GM21737 (cell line): ENCODE results near the gene RASSF1.
A peak's percentile ranks its signal among the peaks of the same experiment; 100 is the strongest.

ENCODE experiments used
- ATAC-seq: cut with Tn5 transposase; IDR thresholded peaks from one replicate; pipeline ENCODE4 v1.9.1; 2021; ENCODE audit warnings: mild to moderate bottlenecking, moderate library complexity; ENCODE audit not compliant: unreplicated experiment

Gene RASSF1

DNA sequence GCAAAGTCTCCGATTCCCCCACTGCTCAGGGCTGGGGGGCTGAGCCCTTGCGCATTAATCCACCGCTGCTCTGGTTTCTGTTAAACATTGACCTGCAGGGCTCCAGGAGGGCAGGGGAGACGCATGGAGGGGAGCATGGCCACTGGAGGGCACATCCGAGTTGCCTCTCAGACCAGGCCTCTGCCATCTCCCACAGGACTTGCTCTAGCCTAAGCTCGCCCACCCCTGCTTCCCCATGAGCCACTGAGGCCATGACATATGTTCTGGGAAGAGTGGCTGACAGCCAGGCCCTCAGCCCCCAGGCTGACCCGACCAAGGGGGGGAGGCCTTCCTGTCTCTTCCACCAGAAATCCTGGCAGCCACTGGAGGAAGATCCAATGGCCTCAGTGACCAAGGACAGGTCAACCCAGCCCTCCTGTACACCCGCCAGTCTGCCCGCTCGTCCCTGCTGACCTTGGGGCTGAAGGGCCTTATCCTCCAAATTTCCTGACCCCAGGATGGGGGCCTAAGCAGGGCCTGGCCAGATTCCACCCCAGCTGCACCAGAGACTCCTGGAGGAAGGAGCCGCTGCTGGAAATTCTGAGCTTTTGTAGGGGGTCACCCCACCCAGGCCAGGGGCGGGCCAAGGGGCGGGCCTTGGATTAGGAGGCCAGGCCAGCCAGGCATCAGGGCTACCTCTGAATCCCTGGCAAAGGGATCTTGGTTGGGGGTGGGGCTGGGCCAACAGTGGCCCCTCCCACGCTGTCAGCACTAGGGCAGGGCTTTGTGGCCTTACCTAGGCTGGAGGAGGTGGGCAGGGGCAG lies 37.4 kb downstream of the RASSF1 start, which contains the start of gene HYAL1:
Gene HYAL1 (minus strand): TSS at position 562 of the 803 bp plus-strand sequence. CDS start 618 bp downstream, outside the sequence.
- ATAC-seq: no peak

DNA sequence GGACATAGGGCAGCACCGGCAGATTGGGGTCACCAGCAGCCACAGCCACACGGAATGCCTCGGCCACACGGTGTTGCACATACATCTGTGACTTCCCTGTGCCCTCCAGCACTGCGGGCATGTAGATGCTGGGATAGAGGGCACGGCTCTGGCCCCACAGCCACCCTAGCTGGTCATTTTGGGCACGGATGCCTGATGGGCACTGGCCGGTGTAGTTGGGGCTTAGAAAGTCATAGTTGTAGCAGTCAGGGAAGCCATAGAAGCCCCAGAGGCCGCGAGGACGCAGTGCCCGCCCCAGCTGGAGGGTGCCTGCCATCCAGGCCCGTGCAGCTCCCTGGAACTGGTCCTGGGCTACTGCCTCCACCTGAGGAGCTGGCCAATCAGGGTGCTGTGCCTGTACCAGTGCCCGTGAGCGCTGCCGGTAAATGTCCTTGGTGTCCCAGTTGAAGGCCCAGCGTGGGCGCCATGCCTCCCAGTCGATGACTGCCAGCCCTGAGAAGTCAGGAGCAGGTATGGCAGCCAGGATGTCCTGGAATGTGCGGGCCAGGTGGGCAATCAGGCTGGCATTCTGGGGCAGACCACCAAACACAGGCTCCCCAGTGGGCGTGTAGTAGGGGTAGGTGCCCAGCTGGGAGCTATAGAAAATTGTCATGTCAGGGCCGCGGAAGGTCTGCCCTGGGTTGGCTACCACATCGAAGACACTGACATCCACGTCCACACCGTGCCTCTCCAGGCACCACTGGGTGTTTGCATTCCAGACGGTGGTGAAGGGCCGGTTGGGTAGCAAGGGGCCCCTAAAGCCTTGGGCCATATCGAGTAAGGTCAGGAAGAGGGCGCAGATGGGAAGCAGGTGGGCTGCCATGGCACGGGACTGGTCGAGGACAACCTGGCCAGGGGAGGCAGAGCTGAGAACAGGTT lies 38.3 kb downstream of the RASSF1 start:
- ATAC-seq: no peak

DNA sequence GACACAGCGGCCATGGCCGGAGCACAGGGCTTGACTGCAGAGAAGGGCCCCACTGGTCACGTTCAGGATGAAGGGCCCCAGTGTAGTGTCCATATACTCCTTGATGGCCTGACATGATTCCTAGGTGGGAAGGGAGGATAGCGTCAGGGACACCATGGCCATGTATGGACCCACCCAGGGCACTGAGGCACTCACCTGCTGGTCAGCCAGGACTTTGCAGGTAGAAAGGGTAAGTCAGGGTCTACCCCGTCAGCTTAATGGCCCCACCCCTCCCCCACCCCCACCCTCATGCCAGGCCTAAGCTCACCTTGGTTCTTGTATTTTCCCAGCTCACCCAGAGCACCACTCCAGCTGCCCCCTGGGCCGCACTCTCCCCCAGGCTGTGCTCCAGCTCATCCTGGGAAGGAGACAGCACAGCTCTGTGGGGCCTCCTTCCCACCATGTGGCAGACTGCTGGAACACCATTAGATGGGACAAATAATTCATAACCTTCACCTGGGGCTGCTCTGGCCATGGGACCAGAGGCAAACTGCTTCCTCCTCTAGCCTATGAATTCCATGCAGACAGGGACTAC lies 39.9 kb downstream of the RASSF1 start:
- ATAC-seq: no peak

DNA sequence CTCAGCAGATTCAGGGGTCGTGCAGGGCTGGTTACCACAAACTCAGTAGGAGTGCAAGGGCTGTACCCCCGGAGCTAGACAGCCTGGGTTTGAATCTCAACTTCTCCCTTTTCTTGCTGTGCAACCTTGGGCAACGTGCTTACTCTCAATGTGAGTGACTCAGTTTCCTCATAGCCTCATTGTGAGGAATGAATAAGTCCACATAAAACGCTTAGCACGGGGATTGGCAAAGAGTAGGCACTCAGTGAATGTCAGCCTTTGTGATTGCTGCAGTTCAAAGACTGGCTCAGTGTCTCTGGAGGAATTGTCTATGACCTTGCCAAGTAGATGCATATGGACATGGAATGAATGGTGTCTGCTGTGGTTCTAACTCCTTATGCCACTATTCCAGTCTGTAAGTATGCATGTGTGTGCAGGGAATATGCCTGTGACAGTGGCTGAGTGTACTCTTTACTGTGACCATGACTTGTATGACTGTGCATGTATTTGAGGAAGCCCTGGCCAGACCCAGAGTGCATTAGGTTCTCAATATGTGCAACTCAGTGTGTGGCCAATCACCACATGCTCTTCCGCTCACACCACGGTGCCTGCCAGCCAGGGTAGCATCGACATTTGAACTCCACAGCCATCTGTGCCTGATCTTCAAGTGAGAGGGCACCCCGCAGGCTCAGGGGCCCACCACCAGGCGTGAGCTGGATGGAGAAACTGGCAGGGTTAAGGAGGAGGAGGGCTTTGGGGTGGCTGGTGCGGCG lies 40.5 kb downstream of the RASSF1 start:
- ATAC-seq: no peak

DNA sequence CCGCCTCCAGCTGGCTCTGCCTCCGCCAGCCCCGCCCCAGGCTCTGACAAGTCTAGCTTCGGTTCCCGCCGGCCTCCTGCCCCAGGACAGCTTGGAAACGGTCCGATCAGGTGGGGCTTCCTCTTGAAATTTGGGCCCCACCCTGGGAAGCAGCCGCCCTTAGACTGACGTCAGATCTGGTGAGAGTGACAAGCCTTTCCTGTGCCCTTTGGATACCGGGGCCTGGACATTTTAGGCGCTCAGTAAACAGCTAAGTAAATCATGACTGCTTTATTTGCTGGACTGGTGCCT lies 41.1 kb downstream of the RASSF1 start:
- ATAC-seq: no peak

DNA sequence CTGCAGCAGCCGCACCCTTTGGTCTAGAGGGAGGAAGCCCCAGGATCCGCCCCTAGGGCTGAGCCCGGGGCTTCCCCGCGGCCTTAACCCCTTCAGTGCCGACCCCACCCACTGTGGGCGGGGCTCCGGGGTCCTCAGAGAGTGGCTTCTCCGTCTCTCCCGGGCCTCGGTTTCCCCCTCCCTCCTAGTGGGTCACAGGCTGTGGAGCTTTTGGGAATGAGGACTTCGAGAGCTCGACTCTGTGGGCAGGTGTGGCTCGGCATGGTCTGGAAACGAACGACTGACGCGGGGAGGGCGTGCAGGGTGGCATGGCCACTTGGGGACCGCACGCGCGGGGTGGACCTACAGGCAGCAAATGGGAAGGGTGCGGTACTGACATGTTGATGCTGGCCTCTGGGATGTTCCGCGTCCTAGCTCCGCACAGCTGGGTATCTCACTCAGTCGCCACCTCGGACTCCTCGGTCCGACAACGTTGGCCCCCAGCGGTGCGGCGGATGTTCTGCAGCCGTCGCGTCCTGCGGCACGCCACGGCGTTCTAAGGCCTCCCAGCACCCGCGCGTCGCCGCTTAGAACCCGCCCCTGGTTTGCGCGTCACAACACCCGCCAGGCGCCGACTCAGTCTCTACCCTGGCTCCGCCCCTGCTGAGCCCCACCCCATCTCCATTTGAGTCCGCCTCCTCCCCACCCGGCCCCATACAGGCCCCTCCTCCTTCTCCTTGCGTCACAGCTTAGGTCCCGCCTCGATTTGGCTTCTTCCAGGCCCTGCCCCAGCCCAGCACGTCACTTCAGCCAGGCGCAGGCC lies 41.6 kb downstream of the RASSF1 start, which contains the start of the genes HYAL3 and NAA80:
Gene HYAL3 (minus strand): TSS at position 570 of the 802 bp plus-strand sequence. CDS start 3,803 bp downstream, outside the sequence.
Gene NAA80 (minus strand): TSS at position 570 of the 802 bp plus-strand sequence. CDS start 1,942 bp downstream, outside the sequence.
- peak; percentile 81 for ATAC-seq

DNA sequence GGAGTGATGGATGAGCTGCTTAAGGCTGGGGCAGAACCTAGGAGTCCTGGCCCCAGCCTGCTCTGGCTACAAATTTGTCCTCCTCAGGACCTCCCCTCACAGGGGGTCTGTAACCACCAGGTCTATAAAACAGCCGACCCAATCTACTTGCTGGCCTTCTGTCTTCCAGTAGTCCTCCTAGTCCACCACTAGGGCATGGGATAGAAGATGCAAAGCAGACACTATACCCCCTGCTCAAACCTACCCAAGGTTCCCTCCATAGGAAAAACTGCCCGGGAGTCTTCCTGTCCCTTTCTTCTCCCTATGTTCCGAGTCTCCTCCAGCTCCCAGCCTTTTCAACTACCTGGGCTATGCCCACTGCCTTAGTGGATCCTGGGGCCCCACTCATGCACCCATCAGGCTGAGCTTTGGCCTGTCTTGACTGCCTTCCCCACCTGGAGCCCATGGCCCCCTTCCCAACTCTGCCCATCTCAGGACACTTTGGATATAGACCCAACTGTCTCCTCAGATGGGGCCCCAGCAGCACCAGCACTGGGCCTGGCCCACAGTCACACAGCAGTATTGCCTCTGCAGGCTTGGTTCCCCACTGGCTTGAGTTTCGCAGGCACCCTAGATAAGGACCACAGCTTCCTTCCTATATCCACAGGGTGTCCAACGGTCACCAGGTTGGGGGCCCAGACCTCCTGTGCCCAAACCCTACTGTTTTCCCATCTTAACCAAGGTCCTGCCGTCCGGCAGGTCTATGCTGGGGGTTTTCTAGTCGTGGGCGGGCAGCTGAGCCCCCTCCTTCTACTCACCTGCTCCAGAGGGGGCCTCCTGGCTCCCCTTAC lies 42.5 kb downstream of the RASSF1 start:
- no peak for ATAC-seq

DNA sequence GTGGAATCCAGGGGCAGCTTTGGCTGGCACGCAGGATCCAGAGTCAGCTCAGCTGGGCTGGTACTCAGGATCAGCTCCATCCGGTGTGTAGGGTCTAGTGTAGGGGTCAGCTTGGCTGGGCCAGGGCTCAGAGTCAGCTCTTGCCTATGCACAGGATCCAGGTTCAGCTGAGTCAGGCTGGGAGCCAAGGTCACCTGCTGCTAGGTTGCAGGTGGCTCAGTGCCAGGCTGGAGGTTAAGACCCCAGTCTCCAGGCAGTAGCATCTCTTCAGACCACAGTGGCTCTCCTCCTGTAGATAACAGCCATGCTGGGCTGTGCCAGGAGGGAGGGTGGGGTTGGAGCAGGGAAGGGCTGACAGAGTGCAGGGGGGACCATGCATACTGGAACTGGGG lies 43.3 kb downstream of the RASSF1 start:
- ATAC-seq: no peak

DNA sequence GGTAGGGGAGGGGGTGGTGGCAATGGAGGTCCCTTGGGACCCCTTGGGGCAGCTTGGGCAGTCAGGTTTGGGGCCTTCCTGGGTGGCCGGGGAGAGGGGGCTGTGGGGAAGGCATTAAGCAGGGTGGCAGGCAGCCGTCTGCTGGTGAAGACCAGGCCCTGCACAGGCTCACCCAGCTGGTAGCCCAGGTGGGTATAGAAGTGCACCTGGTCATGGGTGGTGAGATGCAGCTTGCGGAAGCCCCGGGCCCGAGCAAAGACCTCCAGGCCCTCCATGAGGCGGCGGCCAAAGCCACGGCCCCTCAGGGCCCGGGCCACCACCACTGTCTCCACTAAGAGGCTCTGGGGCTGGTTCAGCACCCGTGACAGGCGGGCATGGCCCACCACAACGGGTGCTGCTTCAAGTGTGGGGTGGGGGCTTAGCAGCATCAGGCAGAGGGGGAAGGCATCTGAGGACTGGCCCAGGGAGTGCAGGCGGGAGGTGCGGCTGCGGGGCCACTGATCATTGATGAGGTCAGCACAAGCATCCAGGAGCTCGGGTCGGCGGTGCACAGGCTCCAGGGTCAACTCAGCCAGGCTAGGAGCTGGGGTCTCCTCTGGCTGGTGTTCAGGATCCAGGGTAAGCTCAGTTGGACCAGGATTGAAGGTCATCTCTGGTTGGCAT lies 43.8 kb downstream of the RASSF1 start:
- no peak for ATAC-seq

DNA sequence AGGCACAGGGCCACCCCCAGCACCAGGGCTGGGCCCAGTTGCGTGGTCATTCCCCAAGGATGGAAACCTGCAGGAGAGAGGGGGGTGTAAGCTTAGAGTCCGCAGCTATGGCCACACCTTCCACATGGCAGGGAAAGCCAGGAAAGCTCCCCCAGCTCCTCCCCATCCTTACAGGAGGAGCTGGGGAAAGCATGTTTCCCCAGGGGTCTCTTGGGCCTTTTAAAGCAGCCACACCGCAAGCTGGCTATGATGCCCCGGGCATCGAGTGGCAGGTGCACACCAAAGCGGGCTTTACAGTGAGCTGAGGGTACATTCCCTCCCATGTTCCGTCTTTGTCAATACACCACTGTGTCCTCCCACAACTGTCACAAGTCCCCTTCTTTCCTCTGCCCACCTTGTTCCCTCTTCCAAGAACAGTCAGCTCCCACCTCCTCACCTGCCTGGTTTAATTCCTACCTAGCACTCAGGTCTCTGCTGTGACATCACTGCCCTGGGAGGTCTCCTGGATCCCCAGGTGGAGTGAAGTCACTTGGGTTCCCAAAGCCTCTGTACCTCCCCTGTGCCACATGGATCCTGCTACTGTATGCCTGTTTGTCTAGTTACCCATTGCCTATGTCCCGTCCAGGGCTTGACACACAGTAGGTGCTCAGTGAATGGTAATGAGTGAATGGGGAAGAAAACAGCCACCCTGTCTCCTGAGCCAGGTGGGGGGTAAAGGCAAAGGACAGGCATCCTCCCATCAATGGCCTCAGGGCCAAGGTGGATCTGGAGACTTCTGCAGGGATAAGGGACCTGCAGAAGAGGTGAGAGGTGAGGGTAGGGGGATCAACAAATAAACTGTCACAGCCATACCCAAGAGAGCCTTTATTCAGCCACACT lies 44.8 kb downstream of the RASSF1 start:
- ATAC-seq: no peak

DNA sequence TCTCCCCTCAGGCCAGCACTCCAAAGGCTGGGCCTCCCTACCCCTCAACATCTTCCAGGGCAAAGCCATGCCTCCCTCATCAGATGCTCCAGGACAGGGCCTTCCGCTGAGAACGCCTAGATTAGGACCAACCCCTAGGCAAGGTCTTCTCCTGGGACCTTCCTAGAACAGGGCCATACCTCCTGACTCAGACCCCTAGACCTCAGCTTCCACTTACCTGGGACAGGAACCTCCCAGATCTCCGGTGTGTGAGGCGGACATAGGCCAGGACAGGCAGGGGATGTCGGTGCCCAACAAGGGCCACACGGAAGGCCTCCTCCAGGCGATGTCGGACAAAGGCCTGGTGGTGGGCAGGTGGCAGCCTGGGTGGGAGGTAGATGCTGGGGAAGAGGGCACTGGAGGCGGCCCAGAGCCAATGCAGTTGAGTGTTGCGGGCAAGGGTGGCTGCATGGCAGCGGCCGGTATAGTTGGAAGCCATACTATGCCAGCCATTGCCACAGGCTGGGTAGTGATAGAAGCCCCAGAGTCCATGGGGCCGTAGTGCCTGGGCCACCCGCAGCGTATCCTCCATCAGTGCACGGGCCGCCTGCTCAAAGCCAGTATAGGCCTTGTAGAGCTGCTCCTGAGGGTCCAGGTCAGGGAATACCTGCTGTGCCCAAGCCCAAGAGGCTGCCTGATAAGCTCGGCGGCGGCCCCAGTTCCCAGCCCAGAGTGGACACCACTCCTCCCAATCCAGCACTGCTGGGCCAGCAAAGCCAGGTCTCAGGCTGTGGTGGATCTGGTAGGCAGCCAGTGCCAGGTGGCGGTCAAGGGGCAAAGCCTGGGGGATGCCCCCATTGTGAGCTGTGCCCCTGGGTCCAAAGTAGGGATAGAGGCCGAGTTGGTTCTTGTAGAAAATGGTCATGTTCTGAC lies 45.9 kb downstream of the RASSF1 start:
- ATAC-seq: no peak

DNA sequence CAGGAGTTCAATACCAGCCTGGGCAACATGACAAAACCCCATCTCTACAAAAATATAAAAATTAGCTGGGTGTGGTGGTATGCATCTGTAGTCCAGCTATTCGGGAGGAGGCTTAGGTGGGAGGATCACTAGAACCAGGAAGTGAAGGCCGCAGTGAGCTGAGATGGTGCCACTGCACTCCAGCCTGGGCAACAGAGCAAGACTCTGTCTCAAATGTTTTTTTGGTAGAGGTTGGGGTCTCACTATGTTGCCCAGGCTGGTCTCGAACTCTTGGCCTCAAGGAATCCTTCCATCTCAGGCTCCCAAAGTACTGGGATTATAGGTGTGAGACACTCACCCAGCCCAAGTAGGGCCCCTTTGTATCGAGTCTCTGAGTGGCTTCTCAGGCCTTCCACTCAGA lies 46.5 kb downstream of the RASSF1 start:
- no peak for ATAC-seq

DNA sequence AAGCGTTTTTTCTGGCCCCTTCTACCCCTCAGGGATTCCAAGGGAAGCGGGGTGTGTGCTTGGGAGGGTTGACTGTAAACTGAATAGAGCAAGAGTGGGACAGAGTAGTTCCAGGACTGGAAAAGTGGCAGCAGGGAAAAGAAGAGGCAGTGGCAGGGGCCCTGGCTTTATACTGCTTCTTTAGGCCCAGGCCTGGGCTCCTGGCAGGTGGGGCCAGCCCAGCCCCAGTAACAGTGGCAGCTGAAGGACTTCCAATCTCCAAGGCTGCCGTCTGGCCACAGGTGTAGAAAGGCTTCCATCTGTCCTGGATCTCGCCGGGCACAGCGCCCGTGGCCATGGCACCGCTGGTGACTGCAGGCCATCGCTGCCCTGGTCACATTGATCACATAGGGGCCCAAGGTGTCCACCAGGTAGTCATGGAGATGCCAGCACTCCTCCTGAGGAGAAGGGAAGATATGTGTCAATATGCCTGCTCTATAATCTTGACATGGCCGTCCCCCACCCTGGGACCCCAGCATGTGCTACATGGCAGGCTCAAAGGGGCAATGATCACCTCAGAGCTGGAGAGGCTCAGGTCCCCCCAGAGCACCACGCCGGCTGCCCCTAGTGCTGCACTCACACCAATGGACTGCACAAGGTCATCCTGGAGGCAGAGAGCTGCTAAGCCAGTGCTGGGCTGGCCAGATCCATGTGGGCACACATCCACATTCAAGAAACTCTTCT lies 47.4 kb downstream of the RASSF1 start:
- ATAC-seq: no peak

DNA sequence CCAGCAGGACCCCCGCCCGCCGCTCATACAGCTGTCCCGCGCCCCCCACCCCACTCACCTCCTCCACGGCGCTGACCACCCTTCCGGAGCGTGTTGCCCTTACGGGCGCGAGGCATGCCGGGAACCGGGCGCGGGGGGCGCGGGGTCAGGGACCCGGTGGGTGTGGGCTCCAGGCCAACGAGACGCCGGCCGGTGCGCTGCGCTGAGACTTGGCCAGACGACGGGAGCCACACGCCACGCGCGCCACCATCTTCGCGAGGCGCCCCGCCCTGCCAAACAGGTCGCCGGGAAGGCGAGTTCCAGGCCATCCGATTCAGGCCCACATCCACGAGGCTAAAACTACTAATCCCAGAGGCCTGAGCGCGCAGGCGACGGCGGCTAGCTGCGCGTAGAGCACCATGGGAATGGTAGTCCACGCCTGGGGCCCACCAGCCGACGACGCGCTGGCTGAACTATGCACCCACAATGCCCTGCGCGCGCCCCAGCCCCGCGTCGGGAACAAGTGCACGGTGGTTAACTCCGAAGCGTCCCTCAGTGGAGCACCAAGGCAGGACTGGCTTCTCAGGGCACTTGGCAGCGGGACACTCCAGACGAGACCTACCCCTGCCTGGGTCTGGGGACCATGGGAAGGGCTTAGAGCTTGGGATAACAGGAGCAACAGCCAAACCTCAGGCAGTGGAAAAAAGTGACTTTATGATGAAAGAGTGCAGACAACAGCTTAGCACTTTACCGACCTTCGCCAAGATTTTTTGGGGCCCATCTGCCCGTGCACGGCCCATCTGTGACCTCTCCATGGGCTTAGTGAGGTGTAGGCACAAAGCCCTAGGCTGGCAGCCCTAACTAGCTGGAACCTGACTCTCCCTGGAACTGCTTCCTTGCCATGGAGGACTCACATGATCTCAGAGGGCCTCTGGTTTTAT lies 48.2 kb downstream of the RASSF1 start, which contains the start of gene IFRD2:
Gene IFRD2 (minus strand): TSS at position 271 of the 920 bp plus-strand sequence. CDS start 155 bp downstream, at position 116.
- ATAC-seq: peak; percentile 91
